ENCODE measurements around the gene CARHSP1. TPM values are rescaled to one million over a fixed set of nuclear protein-coding genes. Genes with fewer than 3 reads are reported as not detected.
"Not testable (repeated sequence)": the region's sequence is repeated elsewhere in the genome, so short reads cannot be mapped to it uniquely, and the experiment has no call there.

The CARHSP1 gene
- total RNA-seq, 1 donor from 2014 or later = 125 TPM

- peak; percentile 61 for DNase-seq (ENCODE audit: low read depth)
These were observed 40.2 kb downstream of the CARHSP1 start for GRCh38 chr16:8828541-8829165.

GRCh38 chr16:8826278-8826879 is 42.4 kb downstream of the CARHSP1 start:
- no peak for DNase-seq (ENCODE audit: low read depth)

GRCh38 chr16:8822403-8822802 is 46.4 kb downstream of the CARHSP1 start:
- peak; percentile 23 for DNase-seq (ENCODE audit: low read depth)

GRCh38 chr16:8819411-8820034 is 49.3 kb downstream of the CARHSP1 start:
- no peak for DNase-seq (ENCODE audit: low read depth)

GRCh38 chr16:8818504-8819270 is 50.1 kb downstream of the CARHSP1 start:
- DNase-seq (ENCODE audit: low read depth) = no peak

GRCh38 chr16:8816967-8817655 is 51.7 kb downstream of the CARHSP1 start:
- no peak for DNase-seq (ENCODE audit: low read depth)

GRCh38 chr16:8814095-8814806 is 54.6 kb downstream of the CARHSP1 start:
- no peak for DNase-seq (ENCODE audit: low read depth)

GRCh38 chr16:8812162-8812843 is 56.5 kb downstream of the CARHSP1 start:
- no peak for DNase-seq (ENCODE audit: low read depth)

DNA sequence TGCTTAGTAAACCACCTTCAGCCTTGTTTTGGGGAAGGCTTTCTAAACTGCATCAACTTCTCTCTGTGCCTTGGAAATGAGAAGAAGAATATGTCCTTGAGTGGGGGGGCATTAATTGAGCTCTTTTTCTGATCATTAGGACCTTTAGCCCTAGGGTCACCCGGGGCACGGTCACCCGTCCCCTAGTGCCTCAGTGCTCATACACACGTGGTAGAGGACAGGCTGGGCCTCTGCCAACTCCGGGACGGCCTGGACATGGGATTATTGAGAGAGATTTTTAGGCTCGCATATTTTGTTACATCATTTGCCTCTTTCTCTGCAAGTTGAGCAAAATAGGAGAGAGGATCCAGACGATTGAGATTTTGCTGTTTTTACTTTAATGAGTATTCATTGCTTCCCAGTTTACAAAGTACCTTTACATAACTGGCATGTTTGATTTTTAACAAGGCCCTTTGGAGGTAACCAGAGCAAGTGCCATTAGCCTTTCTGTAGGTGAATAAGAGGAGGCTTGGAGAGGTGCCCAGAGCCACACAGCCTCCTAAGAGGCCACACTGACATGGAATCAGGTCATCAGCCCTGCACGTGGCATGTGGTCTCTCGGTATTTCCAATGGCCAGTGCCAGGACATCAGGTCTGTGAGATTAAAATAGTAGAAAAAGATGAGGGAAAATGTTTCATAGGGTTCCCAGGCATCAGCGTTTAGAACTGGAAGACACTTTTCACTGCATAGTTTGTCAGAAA is 60.0 kb downstream of the CARHSP1 start:
- DNase-seq (ENCODE audit: low read depth) = no peak

DNA sequence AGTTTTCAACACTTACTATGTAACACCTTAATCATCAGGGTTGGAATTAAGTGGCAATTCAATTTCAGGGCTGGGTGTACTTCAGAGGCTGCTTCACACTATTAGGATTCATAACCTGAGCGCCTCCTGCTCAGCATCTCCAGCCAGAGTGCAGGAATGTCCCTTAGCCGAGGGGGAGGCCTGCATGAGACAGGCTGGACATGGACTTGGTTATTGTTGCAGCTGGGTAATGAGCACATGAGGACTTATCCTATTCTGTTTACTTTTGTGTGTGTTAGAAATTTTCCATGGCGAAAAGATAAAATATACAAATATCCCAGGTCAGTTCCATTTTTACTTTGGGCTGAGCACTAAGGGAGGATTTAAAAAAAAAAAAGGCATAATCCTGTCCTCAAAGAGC is 60.8 kb downstream of the CARHSP1 start:
- no peak for DNase-seq (ENCODE audit: low read depth)

GRCh38 chr16:8807189-8807588 is 61.6 kb downstream of the CARHSP1 start:
- DNase-seq (ENCODE audit: low read depth) = no peak

- DNase-seq (ENCODE audit: low read depth) = no peak
These were observed 62.4 kb downstream of the CARHSP1 start for GRCh38 chr16:8806272-8806983.

DNA sequence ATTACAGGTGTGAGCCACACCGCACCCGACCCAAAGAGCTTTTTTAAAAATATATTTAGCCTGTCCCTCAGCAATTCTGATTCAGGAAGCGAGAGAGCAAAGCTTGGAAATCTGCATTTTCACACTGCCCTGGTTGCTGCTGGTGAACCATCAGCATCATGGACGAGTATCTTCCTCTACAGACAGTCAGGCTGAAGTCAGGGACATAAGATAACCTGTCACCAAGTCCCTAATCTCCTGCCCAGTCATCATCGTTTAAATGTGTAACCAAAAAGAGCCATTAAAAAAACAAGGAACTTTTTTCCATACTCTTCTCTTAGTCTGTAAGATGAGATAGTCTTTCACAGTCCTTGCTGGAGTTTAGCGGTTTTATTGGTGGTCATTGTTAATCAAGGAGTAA is 64.5 kb downstream of the CARHSP1 start:
- no peak for DNase-seq (ENCODE audit: low read depth)

- DNase-seq (ENCODE audit: low read depth) = not testable (repeated sequence)
These were observed 65.1 kb downstream of the CARHSP1 start for GRCh38 chr16:8803733-8804132.

Other genes with a start within 250 kb of the CARHSP1 start
- 16.5 and 17.0 TPM in 2 replicates for gene METTL22, start 247.3 kb downstream of the CARHSP1 start, total RNA-seq
- gene ABAT, start 194.4 kb downstream of the CARHSP1 start, total RNA-seq = 3.8 and 5.9 TPM in 2 replicates
- 4.2 and 9.5 TPM in 2 replicates for gene TMEM186, start 71.4 kb downstream of the CARHSP1 start, total RNA-seq
- 23.6 and 41.1 TPM in 2 replicates for gene PMM2, start 71.2 kb downstream of the CARHSP1 start, total RNA-seq
- not detected in 2 replicates for gene LITAFD, start 13.3 kb upstream of the CARHSP1 start, total RNA-seq
- gene USP7, start 94.9 kb upstream of the CARHSP1 start, total RNA-seq = 34.6 and 70.4 TPM in 2 replicates
- 88.6 and 95.5 TPM in 2 replicates for gene HAPSTR1, start 222.6 kb upstream of the CARHSP1 start, total RNA-seq

Measured in renal cortical epithelial cell (primary cell).